IMR-90 (cell line): ENCODE data around the gene PCCA. TPM values are rescaled to one million over a fixed set of nuclear protein-coding genes. Genes with fewer than 3 reads are reported as not detected.

Experiments
- ATAC-seq: fragments of 200-7000 bp; cut with Tn5 transposase; 2 replicates; pipeline ENCODE4 v1.9.1; 2020; ENCODE audit warnings: low read depth, mild to moderate bottlenecking, moderate library complexity
- BruUV-seq: library from RNA; stranded (reverse); fragments of 400-500 nt; replicated peaks from 2 replicates; lab custom pipeline; 2021; lab: Mats Ljungman, UMichigan
- CTCF ChIA-PET: fragments of 300-600 bp; formaldehyde crosslinking; extraction: SDS; loops from one replicate; lab custom pipeline; 2021; ENCODE audit warnings: antibody characterized with exemption; lab: Yijun Ruan, JAX
- POLR2A ChIA-PET: fragments of 300-600 bp; sonication (Branson Sonifier 250); formaldehyde crosslinking; loops from one replicate; lab custom pipeline; 2022; ENCODE audit warnings: antibody characterized with exemption; ENCODE audit not compliant: unreplicated experiment; lab: Charles Lee
- DNase-seq: peaks from one replicate; pipeline ENCODE4 v3.0.0; 2013
- H2AFZ ChIP-seq: replicated peaks from 2 replicates; pipeline ENCODE3; 2013; ENCODE audit warnings: low read length, mild to moderate bottlenecking; ENCODE audit not compliant: poor library complexity
- H2AK5ac ChIP-seq: 2 replicates; pipeline ENCODE4 v1.6.1; 2013; ENCODE audit warnings: low read depth, low read length, inconsistent platforms
- H2AK9ac ChIP-seq: replicated peaks from 2 replicates; pipeline ENCODE3; 2013; ENCODE audit warnings: mild to moderate bottlenecking, low read depth, low read length, moderate library complexity; ENCODE audit not compliant: poor library complexity
- H2BK120ac ChIP-seq: 2 replicates; pipeline ENCODE4 v1.6.1; 2013; ENCODE audit warnings: low read depth, low read length, inconsistent platforms
- H2BK15ac ChIP-seq: 3 replicates; pipeline ENCODE4 v1.6.1; 2013; ENCODE audit warnings: low read depth, low read length, inconsistent platforms
- H2BK20ac ChIP-seq: 2 replicates; pipeline ENCODE4 v1.6.1; 2013; ENCODE audit warnings: low read depth, mild to moderate bottlenecking, inconsistent platforms, low read length, moderate library complexity
- H2BK5ac ChIP-seq: 2 replicates; pipeline ENCODE4 v1.6.1; 2013; ENCODE audit warnings: mild to moderate bottlenecking, low read depth, low read length, inconsistent platforms; ENCODE audit not compliant: poor library complexity, severe bottlenecking
- H3K14ac ChIP-seq: replicated peaks from 2 replicates; pipeline ENCODE4 v1.6.1; 2013; ENCODE audit warnings: low read depth, low read length, inconsistent platforms
- H3K18ac ChIP-seq: 2 replicates; pipeline ENCODE4 v1.6.1; 2013; ENCODE audit warnings: low read depth, low read length, control low read depth
- H3K23ac ChIP-seq: 2 replicates; pipeline ENCODE4 v1.6.1; 2013; ENCODE audit warnings: low read depth, low read length, inconsistent platforms
- H3K27ac ChIP-seq: 2 replicates; pipeline ENCODE4 v1.5.1; 2013; ENCODE audit warnings: mild to moderate bottlenecking, control low read depth, low read length; ENCODE audit not compliant: insufficient read depth
- H3K27me3 ChIP-seq: 2 replicates; pipeline ENCODE4 v1.6.1; 2013; ENCODE audit warnings: low read length; ENCODE audit not compliant: control insufficient read depth, insufficient read depth
- H3K36me3 ChIP-seq: 2 replicates; pipeline ENCODE4 v1.6.1; 2013; ENCODE audit warnings: low read length, mixed read lengths; ENCODE audit not compliant: control insufficient read depth, insufficient read depth
- H3K4ac ChIP-seq: 2 replicates; pipeline ENCODE4 v1.6.1; 2013; ENCODE audit warnings: low read depth, low read length, inconsistent platforms
- H3K4me1 ChIP-seq: 2 replicates; pipeline ENCODE4 v1.6.1; 2013; ENCODE audit warnings: low read length, mixed read lengths; ENCODE audit not compliant: control insufficient read depth, insufficient read depth
- H3K4me2 ChIP-seq: 2 replicates; pipeline ENCODE4 v1.6.1; 2013; ENCODE audit warnings: low read depth, mild to moderate bottlenecking, control low read depth, low read length, moderate library complexity
- H3K4me3 ChIP-seq: 2 replicates; pipeline ENCODE4 v1.5.1; 2013; ENCODE audit warnings: low read depth, mild to moderate bottlenecking, control low read depth, low read length, moderate library complexity; ENCODE audit not compliant: insufficient read depth
- H3K56ac ChIP-seq: 2 replicates; pipeline ENCODE4 v1.6.1; 2013; ENCODE audit warnings: low read length, inconsistent platforms; ENCODE audit not compliant: insufficient read depth; ENCODE audit errors: extremely low read depth
- H3K79me1 ChIP-seq, 2 experiments: 2 replicates each; pipeline ENCODE4 v1.6.1; 2013; ENCODE audit warnings: low read length in 2 of 2, inconsistent platforms in 1 of 2, low read depth in 1 of 2
- H3K9ac ChIP-seq: 2 replicates; pipeline ENCODE4 v1.6.1; 2013; ENCODE audit warnings: low read depth, low read length, control low read depth
- H3K9me1 ChIP-seq: 2 replicates; pipeline ENCODE4 v1.6.1; 2013; ENCODE audit warnings: low read length, inconsistent platforms; ENCODE audit not compliant: insufficient read depth
- H3K9me3 ChIP-seq: 2 replicates; pipeline ENCODE4 v1.6.1; 2013; ENCODE audit warnings: low read length; ENCODE audit not compliant: control insufficient read depth, insufficient read depth
- H4K20me1 ChIP-seq: 2 replicates; pipeline ENCODE4 v1.6.1; 2013; ENCODE audit warnings: low read length, inconsistent platforms; ENCODE audit not compliant: insufficient read depth
- H4K5ac ChIP-seq: 2 replicates; pipeline ENCODE4 v1.6.1; 2013; ENCODE audit warnings: mild to moderate bottlenecking, low read depth, low read length, control low read depth
- H4K8ac ChIP-seq, 2 experiments: 2 replicates each; pipeline ENCODE4 v1.6.1; 2013; ENCODE audit warnings: low read depth in 2 of 2, low read length in 2 of 2, control low read depth in 1 of 2, inconsistent platforms in 1 of 2
- H4K91ac ChIP-seq: 2 replicates; pipeline ENCODE4 v1.6.1; 2013; ENCODE audit warnings: low read depth, low read length, inconsistent platforms; ENCODE audit not compliant: insufficient read depth
- CHD1 ChIP-seq: IDR thresholded peaks from 2 replicates; pipeline ENCODE4 v1.6.1; 2012; ENCODE audit warnings: low read depth, low read length, improper control_type of control experiment
- MXI1 ChIP-seq: IDR thresholded peaks from 2 replicates; pipeline ENCODE4 v1.6.1; 2012; ENCODE audit warnings: low read depth, mild to moderate bottlenecking, low read length, moderate library complexity, borderline replicate concordance
- NFE2L2 ChIP-seq: fragments of 150-350 bp; IDR thresholded peaks from 2 replicates; pipeline ENCODE4 v1.6.1; 2016; ENCODE audit warnings: low read depth, mild to moderate bottlenecking, low read length
- RFX5 ChIP-seq: IDR thresholded peaks from 2 replicates; pipeline ENCODE4 v1.8.0; 2012; ENCODE audit warnings: low read depth, mild to moderate bottlenecking, low read length, moderate library complexity
- WGBS, 2 experiments: methylation state at CpG; one replicate each; pipeline versions ENCODE4 v1.1.5 to v1.1.7; 2013; ENCODE audit warnings: missing lambda C conversion rate in 2 of 2; ENCODE audit not compliant: insufficient read length in 1 of 2; ENCODE audit errors: extremely low coverage in 2 of 2; 5-methylcytosine and 5-hydroxymethylcytosine counted together
- dilution Hi-C: fragments of 300-500 bp; cut with HindIII; formaldehyde crosslinking; loops from one replicate; pipeline ENCODE4 v1.14.3; 2018; ENCODE audit warnings: low sequenced_read_pairs; ENCODE audit not compliant: unreplicated experiment
- in situ Hi-C: fragments of 300-500 bp; cut with MboI; formaldehyde crosslinking; loops from 3 replicates; pipeline ENCODE4 v1.14.3; 2019; ENCODE audit warnings: low sequenced_read_pairs, inconsistent platforms, mixed read lengths
- intact Hi-C: fragments of 100-400 bp; cut with micrococcal nuclease; formaldehyde crosslinking; loops from 2 replicates; pipeline ENCODE4 v1.10.0; 2022
- polyA plus RNA-seq, 3 experiments: library from polyadenylated mRNA; depleted of rRNA; stranded (reverse); fragments of >200 nt; gene quantifications; 2 replicates each; pipeline ENCODE4 v1.2.3, GENCODE V29; 2012; ENCODE audit warnings: low replicate concordance in 1 of 3
- total RNA-seq: library from RNA; depleted of rRNA; stranded (reverse); fragments of >200 nt; gene quantifications from 2 replicates; pipeline ENCODE4 v1.2.3, GENCODE V29; 2012
- TF ChIP-seq, protein P1 (sequence below): fragments of 150-350 bp; IDR thresholded peaks from 2 replicates; pipeline ENCODE4 v1.6.1; 2016; ENCODE audit warnings: low read depth, mild to moderate bottlenecking, low read length, moderate library complexity, borderline replicate concordance

Gene PCCA
- total and polyA plus RNA-seq, 2 of the 4 experiments (the other 2 are of a cell fraction) = 7.6 to 24.0 TPM

- no peak for ATAC-seq
- Histone ChIP-seq H3K4ac (no peak overlapping the region), H3K4me3 (no peak overlapping the region), H3K56ac (no peak overlapping the region), H3K14ac (no peak overlapping the region), H3K79me1 (no peaks in the 10 kb centered on the region), H3K9ac (no peak overlapping the region), H4K5ac (no peak overlapping the region), H3K9me1 (no peaks in the 10 kb centered on the region), H3K27ac (no peak overlapping the region), H4K91ac (no peak overlapping the region), H2BK20ac (no peak overlapping the region), H2AK5ac (no peak overlapping the region), H2AFZ (no peak overlapping the region), H3K27me3 (no peaks in the 10 kb centered on the region), H4K8ac (no peak overlapping the region), H2BK5ac (no peak overlapping the region), H3K23ac (no peak overlapping the region), H3K4me1 (peaks cover 2% of the 10 kb centered on the region; the same call in 1 of the 2 replicates), H2BK15ac (no peak overlapping the region), H3K9me3 (no peaks in the 10 kb centered on the region), H3K18ac (no peak overlapping the region), H2AK9ac (no peak overlapping the region), H3K36me3 (no peaks in the 10 kb centered on the region), H2BK120ac (no peak overlapping the region), H3K4me2 (no peak overlapping the region), H4K20me1 (no peaks in the 10 kb centered on the region)
- POLR2A ChIA-PET = no interaction called here
- TF ChIP-seq RFX5 (no peak), MXI1 (no peak), CHD1 (no peak), NFE2L2 (no peak)
- TF ChIP-seq, protein P1, sequence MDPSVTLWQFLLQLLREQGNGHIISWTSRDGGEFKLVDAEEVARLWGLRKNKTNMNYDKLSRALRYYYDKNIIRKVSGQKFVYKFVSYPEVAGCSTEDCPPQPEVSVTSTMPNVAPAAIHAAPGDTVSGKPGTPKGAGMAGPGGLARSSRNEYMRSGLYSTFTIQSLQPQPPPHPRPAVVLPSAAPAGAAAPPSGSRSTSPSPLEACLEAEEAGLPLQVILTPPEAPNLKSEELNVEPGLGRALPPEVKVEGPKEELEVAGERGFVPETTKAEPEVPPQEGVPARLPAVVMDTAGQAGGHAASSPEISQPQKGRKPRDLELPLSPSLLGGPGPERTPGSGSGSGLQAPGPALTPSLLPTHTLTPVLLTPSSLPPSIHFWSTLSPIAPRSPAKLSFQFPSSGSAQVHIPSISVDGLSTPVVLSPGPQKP = no peak
- dilution Hi-C loops (no loop called here), intact Hi-C loops (no loop called here), in situ Hi-C loops (no loop called here)
- WGBS, 2 experiments = no CpG with 5 or more reads among the region's 1 CpG
- BruUV-seq = no TSS peak
- DNase-seq = no peak
- CTCF ChIA-PET = no interaction called here
These were observed 406.6 kb downstream of the PCCA start for GRCh38 chr13:100495455-100495854.
